Retina (tissue), 1 donor: ENCODE results near the gene CFTR.

Experiments used
- DNase-seq: peaks from one replicate; pipeline ENCODE4 v3.0.0-alpha.2; 2016

Gene CFTR

DNA sequence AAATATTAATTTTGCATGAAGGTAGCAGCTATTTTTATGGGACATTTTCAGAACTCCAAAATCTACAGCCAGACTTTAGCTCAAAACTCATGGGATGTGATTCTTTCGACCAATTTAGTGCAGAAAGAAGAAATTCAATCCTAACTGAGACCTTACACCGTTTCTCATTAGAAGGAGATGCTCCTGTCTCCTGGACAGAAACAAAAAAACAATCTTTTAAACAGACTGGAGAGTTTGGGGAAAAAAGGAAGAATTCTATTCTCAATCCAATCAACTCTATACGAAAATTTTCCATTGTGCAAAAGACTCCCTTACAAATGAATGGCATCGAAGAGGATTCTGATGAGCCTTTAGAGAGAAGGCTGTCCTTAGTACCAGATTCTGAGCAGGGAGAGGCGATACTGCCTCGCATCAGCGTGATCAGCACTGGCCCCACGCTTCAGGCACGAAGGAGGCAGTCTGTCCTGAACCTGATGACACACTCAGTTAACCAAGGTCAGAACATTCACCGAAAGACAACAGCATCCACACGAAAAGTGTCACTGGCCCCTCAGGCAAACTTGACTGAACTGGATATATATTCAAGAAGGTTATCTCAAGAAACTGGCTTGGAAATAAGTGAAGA is 112.3 kb downstream of the CFTR start:
- DNase-seq, result no peak

DNA sequence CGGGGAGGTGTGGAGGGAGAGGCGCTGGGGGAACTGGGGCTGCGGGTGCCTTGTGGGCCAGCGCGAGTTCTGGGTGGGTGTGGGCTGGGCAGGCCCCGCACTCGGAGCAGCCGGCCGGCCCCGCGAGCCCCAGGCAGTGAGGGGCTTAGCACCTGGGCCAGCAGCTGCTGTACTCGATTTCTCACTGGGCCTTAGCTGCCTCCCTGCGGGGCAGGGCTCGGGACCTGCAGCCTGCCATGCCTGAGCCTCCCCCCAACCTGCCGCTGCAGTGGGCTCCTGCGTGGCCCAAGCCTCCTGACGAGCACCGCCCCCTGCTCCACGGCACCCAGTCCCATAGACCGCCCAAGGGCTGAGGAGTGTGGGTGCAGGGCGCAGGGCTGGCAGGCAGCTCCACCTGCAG is 116.3 kb downstream of the CFTR start:
- DNase-seq, result no peak

DNA sequence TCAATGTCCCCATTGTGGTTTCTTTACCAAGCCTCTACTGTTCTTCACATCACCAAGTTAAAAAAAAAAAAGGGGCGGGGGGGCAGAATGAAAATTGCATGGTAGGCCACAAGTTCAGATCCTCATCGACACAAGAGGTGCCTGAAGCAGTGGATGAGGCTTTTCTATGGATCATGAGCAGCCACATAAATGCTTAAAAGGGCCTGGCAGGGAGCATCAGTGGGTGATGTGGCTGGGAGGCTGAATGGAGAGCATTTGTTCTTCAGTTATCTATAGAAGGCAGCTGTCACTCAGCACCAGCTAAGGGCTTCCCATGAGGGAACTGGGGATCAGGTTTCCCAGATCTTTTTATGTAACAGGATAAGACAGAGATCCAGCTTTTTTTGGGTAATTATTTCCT is 117.9 kb downstream of the CFTR start:
- DNase-seq, result no peak

- no peak for DNase-seq
Measured at GRCh38 chr7:117600911-117601310, 121.1 kb downstream of the CFTR start.

GRCh38 chr7:117603627-117604026 is 123.8 kb downstream of the CFTR start:
- DNase-seq, result no peak

GRCh38 chr7:117605712-117606111 is 125.9 kb downstream of the CFTR start:
- no peak for DNase-seq

GRCh38 chr7:117606132-117606531 is 126.3 kb downstream of the CFTR start:
- no peak for DNase-seq

- no peak for DNase-seq
Measured at GRCh38 chr7:117610396-117610795, 130.6 kb downstream of the CFTR start.

DNA sequence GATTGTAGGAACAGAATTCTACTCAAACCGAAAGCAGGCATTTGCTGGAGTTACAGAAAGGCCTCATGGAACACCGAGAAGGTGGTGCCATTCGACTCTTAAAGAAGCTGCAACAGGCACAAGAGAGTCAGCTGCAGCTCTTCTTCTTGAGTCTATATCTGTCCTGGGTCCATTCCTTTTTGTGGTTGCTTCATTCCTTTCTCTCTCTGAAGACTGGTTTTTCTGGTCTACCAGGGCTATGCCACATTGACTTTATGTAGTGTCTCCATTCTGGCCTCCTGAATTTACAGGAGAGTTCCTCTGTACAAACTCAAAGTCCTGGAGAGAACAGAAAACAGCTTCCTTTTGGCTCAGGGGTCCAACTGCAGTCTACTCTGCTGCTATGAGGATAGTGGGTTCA is 132.8 kb downstream of the CFTR start:
- no peak for DNase-seq

- DNase-seq, result no peak
Measured at GRCh38 chr7:117616694-117617093, 136.9 kb downstream of the CFTR start.

- no peak for DNase-seq
Measured at GRCh38 chr7:117619681-117620080, 139.9 kb downstream of the CFTR start.

DNA sequence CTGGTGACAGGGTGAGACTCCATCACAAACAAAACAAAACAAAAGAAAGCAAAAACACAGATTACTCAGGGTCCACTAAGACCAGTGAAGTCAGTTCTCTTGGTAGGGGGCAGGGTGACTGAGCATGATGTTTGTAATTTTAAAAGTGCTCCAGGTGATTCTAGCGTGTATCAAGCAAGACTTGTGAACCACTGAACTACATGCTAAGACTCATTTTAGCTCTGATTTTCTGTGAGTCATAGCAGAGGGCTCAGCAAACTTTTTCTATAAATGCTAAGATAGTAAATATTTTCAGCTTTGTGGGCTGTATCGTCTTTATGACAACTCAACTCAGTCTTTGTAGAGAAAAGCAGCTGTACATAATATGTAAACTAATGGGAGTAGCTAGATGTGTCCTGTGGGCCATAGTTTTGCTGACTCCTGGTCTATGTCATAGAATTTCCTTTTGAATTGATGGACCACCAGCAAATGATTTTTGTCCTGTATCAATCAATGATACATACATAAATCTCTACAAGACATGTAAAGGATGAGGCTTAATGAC is 141.3 kb downstream of the CFTR start:
- no peak for DNase-seq

GRCh38 chr7:117623606-117624005 is 143.8 kb downstream of the CFTR start:
- DNase-seq, result no peak

DNA sequence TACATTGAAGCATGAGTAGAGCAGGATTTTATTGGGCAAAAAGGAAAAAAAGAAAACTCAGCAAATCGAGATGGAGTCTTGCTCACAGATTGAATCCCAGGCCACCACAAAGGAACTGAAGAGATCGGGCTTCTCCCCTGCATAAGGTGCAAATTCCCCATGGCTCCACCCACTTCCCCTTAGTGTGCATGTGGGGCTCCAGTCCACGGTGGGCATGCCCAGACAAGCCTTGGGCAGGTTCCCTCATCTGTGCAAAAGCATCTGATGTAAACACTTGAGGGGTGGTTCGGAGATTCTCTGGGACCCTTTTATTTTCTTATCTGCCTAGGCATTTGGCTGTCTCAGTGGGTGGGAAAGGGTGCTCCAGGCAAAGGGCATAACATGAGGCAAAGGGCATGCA is 150.7 kb downstream of the CFTR start:
- DNase-seq, result no peak

DNA sequence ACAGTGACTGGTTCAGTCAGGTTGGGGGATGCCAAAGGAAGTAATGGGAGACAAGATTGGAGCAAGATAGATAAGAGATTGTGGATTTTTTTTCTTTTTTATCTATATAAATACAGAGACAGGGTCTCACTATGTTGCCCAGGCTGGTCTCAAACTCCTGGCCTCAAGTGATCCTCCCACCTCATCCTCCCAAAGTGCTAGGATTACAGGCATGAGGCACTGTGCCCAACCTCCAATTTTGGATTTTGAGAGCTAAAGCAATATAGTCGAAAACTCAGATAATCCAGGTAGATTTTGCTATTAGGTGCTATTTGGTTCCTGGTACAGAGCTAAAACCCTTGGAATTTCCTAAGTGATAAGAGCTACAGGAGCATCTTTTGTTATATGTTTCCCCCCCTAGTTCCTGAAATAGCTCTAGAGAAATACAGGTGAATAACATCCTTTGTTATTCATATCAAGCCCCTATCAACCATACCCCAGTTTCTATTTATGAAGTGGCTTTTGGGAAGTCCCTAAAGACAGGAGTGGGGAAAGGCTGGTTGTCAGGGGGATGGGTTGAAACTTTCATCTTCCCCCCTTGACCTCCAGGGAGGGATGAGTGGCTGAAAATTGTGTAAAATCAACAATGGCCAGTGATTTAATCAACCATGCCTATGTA is 151.2 kb downstream of the CFTR start:
- no peak for DNase-seq

- DNase-seq, result no peak
Measured at GRCh38 chr7:117631652-117632051, 151.8 kb downstream of the CFTR start.

DNA sequence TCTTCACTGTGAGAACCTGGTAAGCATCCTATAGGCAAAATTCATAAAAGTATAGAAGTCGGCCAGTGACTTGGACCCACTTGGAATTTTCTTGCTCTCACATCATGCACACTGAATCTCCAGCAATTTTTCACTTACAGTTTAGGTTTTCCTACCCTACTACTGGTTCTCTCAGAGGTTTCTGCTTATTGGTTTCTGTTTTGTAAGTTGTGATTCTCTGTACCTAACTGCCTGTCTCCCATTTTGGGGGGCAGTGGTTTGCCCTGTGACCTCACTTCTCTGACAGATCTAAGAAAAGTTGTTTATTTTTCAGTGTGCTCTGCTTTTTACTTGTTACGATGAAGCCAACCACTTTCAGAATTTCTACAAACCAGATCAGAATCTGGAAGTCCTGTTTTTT is 158.1 kb downstream of the CFTR start:
- no peak for DNase-seq

- no peak for DNase-seq
Measured at GRCh38 chr7:117639966-117640365, 160.1 kb downstream of the CFTR start.

GRCh38 chr7:117640465-117640864 is 160.6 kb downstream of the CFTR start:
- DNase-seq, result no peak

- no peak for DNase-seq
Measured at GRCh38 chr7:117645481-117646165, 165.8 kb downstream of the CFTR start.

DNA sequence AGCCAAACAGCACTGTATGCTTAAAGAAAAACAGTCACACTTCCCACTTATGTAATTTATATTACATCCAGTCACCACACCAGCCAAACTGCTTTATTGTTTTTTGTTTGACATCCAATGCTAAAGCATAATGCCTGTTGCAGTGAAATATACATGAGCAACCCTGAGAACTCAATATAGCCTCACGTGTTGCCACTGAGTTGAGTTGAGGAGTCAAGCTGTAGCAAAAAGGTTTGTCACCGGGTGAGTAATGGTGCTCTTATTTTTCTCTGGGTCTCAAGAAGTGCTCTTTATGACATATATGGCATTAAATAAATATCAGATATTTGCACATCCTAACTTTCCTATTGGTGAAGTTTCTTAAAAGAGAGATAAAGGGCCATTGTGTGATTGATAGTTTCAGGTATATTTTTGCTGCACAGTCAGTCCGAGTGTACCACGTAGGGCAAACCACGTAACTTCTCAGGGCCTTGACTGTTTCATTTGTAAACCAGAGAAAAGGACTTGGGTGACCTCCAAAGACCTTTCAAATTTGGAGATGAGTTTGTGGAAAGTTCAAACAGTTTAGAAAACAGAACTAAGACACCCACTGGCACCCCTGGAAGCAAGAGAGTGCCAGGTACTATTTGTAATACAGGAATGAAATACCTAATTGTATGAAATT is 168.5 kb downstream of the CFTR start:
- DNase-seq, result no peak

GRCh38 chr7:117652943-117653680 is 173.3 kb downstream of the CFTR start:
- no peak for DNase-seq

DNA sequence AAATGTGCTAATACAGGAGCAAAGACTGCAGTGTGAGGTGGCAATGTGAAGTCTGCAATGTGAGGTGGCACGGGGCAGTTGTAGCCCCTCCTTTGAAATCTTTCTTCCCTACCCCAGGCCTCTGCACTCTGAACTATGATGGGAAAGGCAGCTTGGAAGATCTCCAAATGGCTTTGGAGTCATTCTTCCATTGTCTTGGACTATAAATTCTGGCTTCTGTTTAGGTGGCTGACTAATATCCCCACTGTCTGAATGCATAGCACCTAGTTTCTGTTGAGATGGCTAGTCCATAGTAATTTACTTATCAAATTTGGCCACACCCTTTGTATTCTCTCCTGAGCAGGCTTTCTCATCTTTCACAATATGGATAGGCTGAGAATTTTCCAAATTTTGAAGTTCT is 175.0 kb downstream of the CFTR start:
- DNase-seq, result no peak
